Measurements from ENCODE around the gene PRF1.

The PRF1 gene

GRCh38 chr10:70561070-70561469, 41.5 kb downstream of the PRF1 start:
- Histone ChIP-seq H3K36me3 (ENCODE audit: control insufficient read depth in 1 of 2, insufficient read depth in 2 of 2, low read length in 2 of 2) (no peaks in the 10 kb centered on the region), H3K9ac (ENCODE audit: low read depth in 1 of 2, low read length in 2 of 2) (no peak overlapping the region), H3K9me3 (ENCODE audit: control insufficient read depth in 1 of 2, low read length in 2 of 2) (no peaks in the 10 kb centered on the region), H3K4me1 (ENCODE audit: control insufficient read depth in 1 of 2, insufficient read depth in 2 of 2, low read length in 2 of 2) (peaks cover 6 to 27% of the 10 kb centered on the region in 2 donors), H3K27me3 (ENCODE audit: control insufficient read depth in 1 of 2, insufficient read depth in 2 of 2, low read length in 2 of 2) (no peaks in the 10 kb centered on the region), H3K27ac (ENCODE audit: low read depth, low read length) (no peak overlapping the region), H3K4me3 (ENCODE audit: low read depth in 1 of 2, low read length in 2 of 2) (no peak overlapping the region)

GRCh38 chr10:70560511-70560941, 42.0 kb downstream of the PRF1 start:
- no peak overlapping the region for H3K27ac ChIP-seq (ENCODE audit: low read depth, low read length)
- no peaks in the 10 kb centered on the region for H3K36me3 ChIP-seq (ENCODE audit: control insufficient read depth in 1 of 2, insufficient read depth in 2 of 2, low read length in 2 of 2)
- no peaks in the 10 kb centered on the region for H3K27me3 ChIP-seq (ENCODE audit: control insufficient read depth in 1 of 2, insufficient read depth in 2 of 2, low read length in 2 of 2)
- no peaks in the 10 kb centered on the region for H3K9me3 ChIP-seq (ENCODE audit: control insufficient read depth in 1 of 2, low read length in 2 of 2)
- H3K4me3 ChIP-seq (ENCODE audit: low read depth in 1 of 2, low read length in 2 of 2) = no peak overlapping the region
- peaks cover 6 to 27% of the 10 kb centered on the region in 2 donors for H3K4me1 ChIP-seq (ENCODE audit: control insufficient read depth in 1 of 2, insufficient read depth in 2 of 2, low read length in 2 of 2)
- H3K9ac ChIP-seq (ENCODE audit: low read depth in 1 of 2, low read length in 2 of 2) = no peak overlapping the region

GRCh38 chr10:70559861-70560260, 42.7 kb downstream of the PRF1 start:
- Histone ChIP-seq H3K27me3 (ENCODE audit: control insufficient read depth in 1 of 2, insufficient read depth in 2 of 2, low read length in 2 of 2) (no peaks in the 10 kb centered on the region), H3K4me1 (ENCODE audit: control insufficient read depth in 1 of 2, insufficient read depth in 2 of 2, low read length in 2 of 2) (peaks cover 6 to 27% of the 10 kb centered on the region in 2 donors), H3K9ac (ENCODE audit: low read depth in 1 of 2, low read length in 2 of 2) (no peak overlapping the region), H3K36me3 (ENCODE audit: control insufficient read depth in 1 of 2, insufficient read depth in 2 of 2, low read length in 2 of 2) (no peaks in the 10 kb centered on the region), H3K27ac (ENCODE audit: low read depth, low read length) (no peak overlapping the region), H3K4me3 (ENCODE audit: low read depth in 1 of 2, low read length in 2 of 2) (no peak overlapping the region), H3K9me3 (ENCODE audit: control insufficient read depth in 1 of 2, low read length in 2 of 2) (no peaks in the 10 kb centered on the region)

- no peaks in the 10 kb centered on the region for H3K9me3 ChIP-seq (ENCODE audit: control insufficient read depth in 1 of 2, low read length in 2 of 2)
- H3K27ac ChIP-seq (ENCODE audit: low read depth, low read length) = no peak overlapping the region
- no peaks in the 10 kb centered on the region for H3K27me3 ChIP-seq (ENCODE audit: control insufficient read depth in 1 of 2, insufficient read depth in 2 of 2, low read length in 2 of 2)
- H3K9ac ChIP-seq (ENCODE audit: low read depth in 1 of 2, low read length in 2 of 2) = no peak overlapping the region
- H3K4me1 ChIP-seq (ENCODE audit: control insufficient read depth in 1 of 2, insufficient read depth in 2 of 2, low read length in 2 of 2) = peaks cover 6 to 27% of the 10 kb centered on the region in 2 donors
- H3K4me3 ChIP-seq (ENCODE audit: low read depth in 1 of 2, low read length in 2 of 2) = peak overlapping the region; percentile 56 to 65
- H3K36me3 ChIP-seq (ENCODE audit: control insufficient read depth in 1 of 2, insufficient read depth in 2 of 2, low read length in 2 of 2) = no peaks in the 10 kb centered on the region
Measured at GRCh38 chr10:70558871-70559810, 43.4 kb downstream of the PRF1 start.

- Histone ChIP-seq H3K36me3 (ENCODE audit: control insufficient read depth in 1 of 2, insufficient read depth in 2 of 2, low read length in 2 of 2) (no peaks in the 10 kb centered on the region), H3K4me3 (ENCODE audit: low read depth in 1 of 2, low read length in 2 of 2) (no peak overlapping the region), H3K9ac (ENCODE audit: low read depth in 1 of 2, low read length in 2 of 2) (no peak overlapping the region), H3K4me1 (ENCODE audit: control insufficient read depth in 1 of 2, insufficient read depth in 2 of 2, low read length in 2 of 2) (peaks cover 6 to 27% of the 10 kb centered on the region in 2 donors), H3K9me3 (ENCODE audit: control insufficient read depth in 1 of 2, low read length in 2 of 2) (no peaks in the 10 kb centered on the region), H3K27me3 (ENCODE audit: control insufficient read depth in 1 of 2, insufficient read depth in 2 of 2, low read length in 2 of 2) (no peaks in the 10 kb centered on the region), H3K27ac (ENCODE audit: low read depth, low read length) (no peak overlapping the region)
Measured at GRCh38 chr10:70558295-70558694, 44.2 kb downstream of the PRF1 start.

- Histone ChIP-seq H3K9me3 (ENCODE audit: control insufficient read depth in 1 of 2, low read length in 2 of 2) (no peaks in the 10 kb centered on the region), H3K36me3 (ENCODE audit: control insufficient read depth in 1 of 2, insufficient read depth in 2 of 2, low read length in 2 of 2) (no peaks in the 10 kb centered on the region), H3K27me3 (ENCODE audit: control insufficient read depth in 1 of 2, insufficient read depth in 2 of 2, low read length in 2 of 2) (no peaks in the 10 kb centered on the region), H3K4me3 (ENCODE audit: low read depth in 1 of 2, low read length in 2 of 2) (no peak overlapping the region), H3K4me1 (ENCODE audit: control insufficient read depth in 1 of 2, insufficient read depth in 2 of 2, low read length in 2 of 2) (peaks cover 6 to 27% of the 10 kb centered on the region in 2 donors), H3K27ac (ENCODE audit: low read depth, low read length) (no peak overlapping the region), H3K9ac (ENCODE audit: low read depth in 1 of 2, low read length in 2 of 2) (no peak overlapping the region)
Measured at GRCh38 chr10:70557876-70558275, 44.7 kb downstream of the PRF1 start.

- H3K4me1 ChIP-seq (ENCODE audit: control insufficient read depth in 1 of 2, insufficient read depth in 2 of 2, low read length in 2 of 2) = peaks cover 6 to 27% of the 10 kb centered on the region in 2 donors
- H3K4me3 ChIP-seq (ENCODE audit: low read depth in 1 of 2, low read length in 2 of 2) = no peak overlapping the region
- H3K36me3 ChIP-seq (ENCODE audit: control insufficient read depth in 1 of 2, insufficient read depth in 2 of 2, low read length in 2 of 2) = no peaks in the 10 kb centered on the region
- H3K9ac ChIP-seq (ENCODE audit: low read depth in 1 of 2, low read length in 2 of 2) = no peak overlapping the region
- no peaks in the 10 kb centered on the region for H3K27me3 ChIP-seq (ENCODE audit: control insufficient read depth in 1 of 2, insufficient read depth in 2 of 2, low read length in 2 of 2)
- H3K9me3 ChIP-seq (ENCODE audit: control insufficient read depth in 1 of 2, low read length in 2 of 2) = no peaks in the 10 kb centered on the region
- no peak overlapping the region for H3K27ac ChIP-seq (ENCODE audit: low read depth, low read length)
Measured at GRCh38 chr10:70557086-70557845, 45.3 kb downstream of the PRF1 start.

GRCh38 chr10:70555371-70555770, 47.2 kb downstream of the PRF1 start:
- no peak overlapping the region for H3K4me3 ChIP-seq (ENCODE audit: low read depth in 1 of 2, low read length in 2 of 2)
- H3K27me3 ChIP-seq (ENCODE audit: control insufficient read depth in 1 of 2, insufficient read depth in 2 of 2, low read length in 2 of 2) = no peaks in the 10 kb centered on the region
- no peak overlapping the region for H3K9ac ChIP-seq (ENCODE audit: low read depth in 1 of 2, low read length in 2 of 2)
- H3K36me3 ChIP-seq (ENCODE audit: control insufficient read depth in 1 of 2, insufficient read depth in 2 of 2, low read length in 2 of 2) = no peaks in the 10 kb centered on the region
- no peak overlapping the region for H3K27ac ChIP-seq (ENCODE audit: low read depth, low read length)
- no peaks in the 10 kb centered on the region for H3K9me3 ChIP-seq (ENCODE audit: control insufficient read depth in 1 of 2, low read length in 2 of 2)
- peaks cover 6 to 22% of the 10 kb centered on the region in 2 donors for H3K4me1 ChIP-seq (ENCODE audit: control insufficient read depth in 1 of 2, insufficient read depth in 2 of 2, low read length in 2 of 2)

- Histone ChIP-seq H3K27ac (ENCODE audit: low read depth, low read length) (no peak overlapping the region), H3K27me3 (ENCODE audit: control insufficient read depth in 1 of 2, insufficient read depth in 2 of 2, low read length in 2 of 2) (no peaks in the 10 kb centered on the region), H3K4me3 (ENCODE audit: low read depth in 1 of 2, low read length in 2 of 2) (no peak overlapping the region), H3K9ac (ENCODE audit: low read depth in 1 of 2, low read length in 2 of 2) (no peak overlapping the region), H3K9me3 (ENCODE audit: control insufficient read depth in 1 of 2, low read length in 2 of 2) (no peaks in the 10 kb centered on the region), H3K36me3 (ENCODE audit: control insufficient read depth in 1 of 2, insufficient read depth in 2 of 2, low read length in 2 of 2) (no peaks in the 10 kb centered on the region), H3K4me1 (ENCODE audit: control insufficient read depth in 1 of 2, insufficient read depth in 2 of 2, low read length in 2 of 2) (peaks cover 0 to 6% of the 10 kb centered on the region in 2 donors)
Measured at GRCh38 chr10:70552586-70552985, 50.0 kb downstream of the PRF1 start.

- H3K36me3 ChIP-seq (ENCODE audit: control insufficient read depth in 1 of 2, insufficient read depth in 2 of 2, low read length in 2 of 2) = no peaks in the 10 kb centered on the region
Measured at GRCh38 chr10:70551971-70552422, 50.5 kb downstream of the PRF1 start.

More at GRCh38 chr10:70551971-70552422, 50.5 kb downstream of the PRF1 start:
- Histone ChIP-seq H3K27ac (ENCODE audit: low read depth, low read length) (no peak overlapping the region), H3K9me3 (ENCODE audit: control insufficient read depth in 1 of 2, low read length in 2 of 2) (no peaks in the 10 kb centered on the region), H3K27me3 (ENCODE audit: control insufficient read depth in 1 of 2, insufficient read depth in 2 of 2, low read length in 2 of 2) (no peaks in the 10 kb centered on the region), H3K4me1 (ENCODE audit: control insufficient read depth in 1 of 2, insufficient read depth in 2 of 2, low read length in 2 of 2) (peaks cover 0 to 6% of the 10 kb centered on the region in 2 donors), H3K9ac (ENCODE audit: low read depth in 1 of 2, low read length in 2 of 2) (no peak overlapping the region), H3K4me3 (ENCODE audit: low read depth in 1 of 2, low read length in 2 of 2) (no peak overlapping the region)
